DMS53 treated with DMSO at 0.1 percent for 48 hours (cell line): ENCODE measurements around the gene DHX35.
"Not testable (repeated sequence)": the region's sequence is repeated elsewhere in the genome, so short reads cannot be mapped to it uniquely, and the experiment has no call there.

Experiments
- DNase-seq: peaks from one replicate; lab custom pipeline; 2025; ENCODE audit not compliant: unreplicated experiment; lab: John Stamatoyannopoulos, UW

DHX35 gene

DNA sequence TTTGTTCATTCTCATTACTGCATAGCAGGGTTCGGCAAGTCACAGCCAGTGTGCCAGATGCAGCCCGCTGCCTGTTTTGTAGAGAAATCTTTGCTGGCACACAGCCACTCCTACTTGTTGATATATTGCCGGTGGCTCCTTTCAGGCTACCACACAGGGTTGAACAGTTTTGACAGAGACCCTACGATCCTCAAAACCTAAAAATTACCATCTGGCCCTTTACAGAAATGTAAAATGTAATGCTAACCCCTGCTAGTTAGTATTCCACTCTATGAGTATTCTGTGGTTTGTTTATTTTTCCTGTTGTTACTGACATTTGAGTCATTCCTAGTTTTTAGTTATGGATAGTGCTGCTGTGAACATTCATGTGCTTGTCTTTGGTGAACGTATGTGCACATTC lies 11.5 kb downstream of the DHX35 start:
- DNase-seq: no peak

- DNase-seq: no peak
These were observed 13.5 kb downstream of the DHX35 start for GRCh38 chr20:38975539-38976120.

- DNase-seq: no peak
These were observed 17.3 kb downstream of the DHX35 start for GRCh38 chr20:38979434-38979833.

DNA sequence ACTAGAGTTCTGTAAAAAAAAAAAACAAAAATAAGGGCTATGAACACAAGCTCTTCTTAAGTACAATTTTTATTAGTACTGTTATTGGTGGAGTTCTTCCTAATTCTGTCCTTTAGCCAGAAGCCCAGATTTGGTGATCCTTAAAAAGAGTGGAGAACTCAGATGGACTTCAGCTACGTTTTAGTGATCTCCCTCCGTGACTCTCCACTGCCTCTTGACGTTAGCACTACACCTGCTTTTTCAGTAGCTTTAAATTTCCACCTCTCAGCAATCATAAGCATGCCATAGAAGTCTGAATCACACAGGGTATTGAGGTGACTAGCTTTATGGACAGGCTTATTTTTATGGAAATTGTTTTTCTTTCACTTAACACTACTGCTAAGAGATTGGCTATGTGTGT lies 17.7 kb downstream of the DHX35 start:
- no peak for DNase-seq

DNA sequence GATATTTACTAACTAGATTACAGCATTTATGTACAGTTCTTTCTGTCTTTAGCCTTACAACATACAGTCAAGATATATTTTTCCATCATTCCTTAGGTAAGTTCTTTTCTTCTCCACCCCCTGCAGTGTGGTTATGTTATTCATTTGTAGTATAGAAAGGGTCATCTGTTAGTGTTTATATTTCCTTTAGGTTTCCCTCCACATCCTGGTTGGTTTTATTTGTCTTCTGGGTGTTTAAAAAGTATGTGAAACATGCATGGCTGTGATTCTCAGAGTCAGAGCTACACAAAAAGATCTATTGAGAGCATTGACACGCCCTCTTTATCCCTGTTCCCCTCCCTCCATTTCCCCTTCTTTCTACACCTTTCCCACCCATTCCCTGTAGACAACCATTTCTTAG lies 20.1 kb downstream of the DHX35 start:
- DNase-seq: no peak

GRCh38 chr20:38985060-38985459 lies 22.9 kb downstream of the DHX35 start:
- DNase-seq: no peak

GRCh38 chr20:38985603-38986170 lies 23.5 kb downstream of the DHX35 start:
- DNase-seq: no peak

DNA sequence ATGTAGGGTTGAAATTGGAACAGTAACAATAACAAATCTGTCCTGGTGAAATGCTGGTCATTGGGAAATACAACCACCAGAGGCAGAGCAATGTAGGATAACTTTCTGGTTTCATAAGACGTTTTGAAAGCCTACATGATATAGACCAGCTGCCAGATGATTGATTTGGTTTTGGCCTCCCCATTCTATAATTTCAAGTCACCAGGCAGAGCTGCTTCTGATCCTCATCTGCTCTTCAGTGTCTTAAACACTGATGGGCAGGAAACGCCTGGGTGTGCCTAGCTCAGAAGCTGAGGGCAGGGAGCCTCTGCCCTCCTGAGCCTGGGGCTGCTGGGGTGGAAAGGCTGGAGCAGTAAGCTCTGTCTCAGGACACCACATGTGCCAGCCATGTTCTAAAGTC lies 24.5 kb downstream of the DHX35 start:
- no peak for DNase-seq

- DNase-seq: no peak
These were observed 25.6 kb downstream of the DHX35 start for GRCh38 chr20:38987777-38988176.

GRCh38 chr20:38990728-38991127 lies 28.6 kb downstream of the DHX35 start:
- DNase-seq: no peak

DNA sequence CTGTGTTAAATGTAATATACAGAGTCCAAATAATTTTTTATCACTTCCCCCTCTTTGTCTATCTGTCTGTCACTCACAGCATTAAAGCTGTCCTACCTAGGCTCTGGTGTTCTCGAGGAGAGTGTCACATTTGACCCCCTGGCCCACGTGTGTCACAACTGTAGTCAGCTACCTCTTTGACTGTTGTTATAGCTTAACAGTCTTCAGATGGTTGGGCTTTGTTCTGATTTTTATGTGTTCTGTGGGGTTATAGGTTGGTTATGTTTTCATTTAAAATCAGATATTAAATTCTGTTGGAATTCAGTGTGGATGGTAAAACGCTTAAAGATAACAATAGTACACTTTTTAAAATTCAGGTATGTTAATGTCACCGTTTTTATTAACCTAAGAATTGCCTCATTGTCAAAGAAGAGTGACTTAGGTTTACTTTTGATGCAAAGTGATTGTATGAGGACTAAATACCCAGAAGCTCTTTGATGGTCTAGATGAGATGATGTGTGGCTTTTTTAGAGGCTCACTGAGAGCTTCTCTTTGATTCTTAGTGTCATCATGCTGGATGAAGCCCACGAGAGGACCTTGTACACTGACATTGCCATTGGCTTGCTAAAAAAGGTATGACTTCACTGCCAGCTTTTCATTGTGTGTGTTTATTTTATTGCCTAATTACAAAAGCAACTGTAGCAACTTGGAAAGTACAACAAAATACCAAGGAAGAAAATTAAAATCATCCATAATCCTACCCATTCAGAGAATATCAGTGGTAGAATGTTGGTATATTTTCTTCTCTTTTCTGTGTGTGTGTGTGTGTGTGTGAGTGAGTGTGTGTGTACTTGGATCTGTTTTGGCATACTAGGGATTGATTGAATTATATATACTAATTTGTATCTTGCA lies 29.9 kb downstream of the DHX35 start:
- DNase-seq: no peak

DNA sequence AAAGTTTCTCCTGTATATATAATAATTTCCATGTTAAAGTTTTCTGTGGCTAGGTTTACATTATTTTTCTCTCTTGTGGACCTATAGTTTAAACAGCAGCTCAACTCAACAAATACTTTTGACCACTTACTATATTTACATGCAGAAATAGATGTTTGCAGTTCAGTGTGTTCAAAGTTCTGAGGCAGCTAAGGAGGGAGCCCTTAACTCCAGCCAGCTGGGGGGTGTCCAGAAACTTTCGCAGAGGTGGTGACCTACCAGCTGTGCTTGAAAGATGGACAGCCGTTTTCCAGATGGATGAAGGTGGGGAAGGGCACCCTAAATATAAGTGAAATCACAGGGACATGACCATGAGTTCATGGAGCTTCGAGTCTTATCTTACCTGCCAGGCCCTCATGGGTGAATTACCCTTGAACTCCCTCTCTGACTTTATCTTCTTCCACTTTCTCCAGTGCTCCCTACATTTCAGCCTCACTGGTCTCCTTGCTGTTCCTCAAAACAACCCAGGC lies 33.4 kb downstream of the DHX35 start:
- DNase-seq: no peak

DNA sequence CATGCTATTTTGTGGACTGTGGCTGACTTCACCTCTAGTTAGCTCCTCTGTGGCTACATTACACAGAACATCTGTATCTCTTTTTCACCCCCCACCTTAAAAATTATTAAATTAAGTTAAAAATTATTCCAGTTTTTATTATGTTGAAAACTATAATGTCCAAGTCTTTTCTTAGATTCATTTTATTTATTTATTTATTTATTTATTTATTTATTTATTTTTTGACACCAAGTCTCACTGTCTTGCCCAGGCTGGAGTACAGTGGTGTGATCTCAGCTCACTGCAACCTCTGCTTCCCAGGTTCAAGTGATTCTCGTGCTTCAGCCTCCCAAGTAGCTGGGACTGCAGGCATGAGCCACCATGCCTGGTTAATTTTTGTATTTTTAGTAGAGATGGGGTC lies 34.7 kb downstream of the DHX35 start:
- DNase-seq: not testable (repeated sequence)

- no peak for DNase-seq
These were observed 35.5 kb downstream of the DHX35 start for GRCh38 chr20:38997622-38998021.

- DNase-seq: no peak
These were observed 37.1 kb downstream of the DHX35 start for GRCh38 chr20:38999217-38999616.

- DNase-seq: no peak
These were observed 38.1 kb downstream of the DHX35 start for GRCh38 chr20:38999965-39000910.

DNA sequence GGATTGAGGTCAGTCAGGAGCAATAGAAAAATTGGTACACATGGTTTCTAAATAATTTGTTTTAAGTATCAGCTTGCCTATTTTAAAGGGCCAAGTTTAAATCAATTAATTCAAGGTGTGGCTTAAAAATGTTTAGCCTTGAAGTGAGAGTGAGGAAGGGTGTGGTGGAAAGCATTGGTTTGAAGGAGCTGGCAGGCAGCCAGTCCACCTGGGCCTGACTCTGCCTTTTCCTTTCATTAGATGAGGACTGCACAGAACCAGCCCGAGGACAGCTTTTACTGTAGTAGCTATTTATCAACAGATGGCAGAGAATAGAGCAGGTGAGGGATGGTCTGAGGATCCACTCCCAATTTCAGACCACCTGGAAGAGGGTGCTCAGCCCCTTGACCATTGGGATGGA lies 42.4 kb downstream of the DHX35 start:
- peak; percentile 0 for DNase-seq

- DNase-seq: no peak
These were observed 47.2 kb downstream of the DHX35 start for GRCh38 chr20:39009348-39009747.

DNA sequence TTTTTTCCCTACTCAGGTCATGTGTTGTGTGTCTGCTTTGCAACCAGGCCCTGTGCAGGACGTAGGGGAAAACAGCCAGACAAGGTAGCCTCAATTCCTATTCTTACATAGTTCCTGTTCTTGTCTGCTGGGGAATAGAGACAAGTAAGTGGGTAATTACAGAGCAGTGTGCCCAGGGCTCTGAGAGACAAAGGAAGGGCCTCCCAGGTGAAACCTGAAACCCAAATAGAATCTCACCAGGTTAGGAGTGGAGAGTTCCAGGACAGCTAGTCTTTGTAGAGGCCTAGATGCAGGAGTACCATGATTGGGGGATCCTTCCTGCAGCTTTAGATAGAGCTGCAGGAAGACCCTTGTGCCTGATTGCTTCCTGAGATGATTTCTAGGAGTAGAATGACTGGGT lies 48.4 kb downstream of the DHX35 start:
- no peak for DNase-seq

- DNase-seq: no peak
These were observed 51.5 kb downstream of the DHX35 start for GRCh38 chr20:39013662-39014109.

GRCh38 chr20:39016041-39016440 lies 53.9 kb downstream of the DHX35 start:
- DNase-seq: no peak
